ENCODE data around the gene CDC27. TPM values are rescaled to one million over a fixed set of nuclear protein-coding genes. Genes with fewer than 3 reads are reported as not detected.

The CDC27 gene
- total RNA-seq, 5 donors from 2014 or later (not counting 1 experiment from before 2014, with no cell fraction given), result 54.6 to 66.0 (median 58.6) TPM

- ChIA-PET POLR2A (no interaction called here), CTCF (interaction anchor here in 1 of 2 donors (0.7 kb wide), 1 partner anchor 53 kb away, joined by 4 read pairs; no protein-coding TSS in a partner anchor)
- peaks cover 0 to 5% of the 10 kb centered on the region in 2 experiments for H3K27me3 ChIP-seq (replicated peaks in 1 of 2; ENCODE audit: control insufficient read depth in 2 of 2, extremely low read depth in 1 of 2, insufficient read depth in 2 of 2, low read length in 1 of 2)
- Mint-ChIP-seq H3K9me3 (no peaks in the 10 kb centered on the region), H3K27me3 (peaks cover 4 to 6% of the 10 kb centered on the region in 2 donors), H3K4me3 (no peak overlapping the region), H3K4me1 (peaks cover 12 to 17% (median 15%) of the 10 kb centered on the region in 3 donors), H3K36me3 (no peaks in the 10 kb centered on the region), H3K27ac (no peak overlapping the region)
- H3K36me3 ChIP-seq (ENCODE audit: control insufficient read depth in 2 of 2, extremely low read depth in 1 of 2, insufficient read depth in 1 of 2, low read length in 1 of 2), result no peaks in the 10 kb centered on the region
- ATAC-seq (replicated peaks in 1 of 4) (no peak), DNase-seq (no peak)
- H3K4me1 ChIP-seq (ENCODE audit: control insufficient read depth in 1 of 2, extremely low read depth in 1 of 2, insufficient read depth in 2 of 2, low read length in 2 of 2), result peaks cover 5 to 8% of the 10 kb centered on the region in 2 experiments
- no peaks in the 10 kb centered on the region for H3K9me3 ChIP-seq
- no peak overlapping the region for H3K4me3 ChIP-seq (ENCODE audit: control insufficient read depth in 1 of 2, extremely low read depth in 1 of 2, low read length in 1 of 2)
- H3K27ac ChIP-seq (ENCODE audit: low read length), result no peak overlapping the region
- WGBS (ENCODE audit: insufficient coverage), result 71% methylated on average over 1 of the region's 2 CpGs
Observed at GRCh38 chr17:47232465-47232864, 43.4 kb upstream of the CDC27 start.

- peaks cover 12 to 17% (median 15%) of the 10 kb centered on the region in 3 donors for H3K4me1 Mint-ChIP-seq
- no peak for ATAC-seq (replicated peaks in 1 of 4)
- H3K36me3 Mint-ChIP-seq, result no peaks in the 10 kb centered on the region
- no peaks in the 10 kb centered on the region for H3K9me3 Mint-ChIP-seq
- Histone ChIP-seq H3K9me3 (no peaks in the 10 kb centered on the region), H3K4me3 (ENCODE audit: control insufficient read depth in 1 of 2, extremely low read depth in 1 of 2, low read length in 1 of 2) (no peak overlapping the region), H3K4me1 (ENCODE audit: control insufficient read depth in 1 of 2, extremely low read depth in 1 of 2, insufficient read depth in 2 of 2, low read length in 2 of 2) (peaks cover 5 to 8% of the 10 kb centered on the region in 2 experiments), H3K27me3 (replicated peaks in 1 of 2; ENCODE audit: control insufficient read depth in 2 of 2, extremely low read depth in 1 of 2, insufficient read depth in 2 of 2, low read length in 1 of 2) (peaks cover 0 to 5% of the 10 kb centered on the region in 2 experiments), H3K36me3 (ENCODE audit: control insufficient read depth in 2 of 2, extremely low read depth in 1 of 2, insufficient read depth in 1 of 2, low read length in 1 of 2) (no peaks in the 10 kb centered on the region), H3K27ac (ENCODE audit: low read length) (no peak overlapping the region)
- no peak for DNase-seq
- H3K4me3 Mint-ChIP-seq, result no peak overlapping the region
- WGBS (ENCODE audit: insufficient coverage), result 95% methylated on average over 2 of the region's 3 CpGs
- POLR2A ChIA-PET, result no interaction called here
- H3K27ac Mint-ChIP-seq, result peak overlapping the region in 1 of 2 donors; percentile 32
- peaks cover 4 to 6% of the 10 kb centered on the region in 2 donors for H3K27me3 Mint-ChIP-seq
- CTCF ChIA-PET, result no interaction called here
Observed at GRCh38 chr17:47231866-47232265, 42.8 kb upstream of the CDC27 start.

- ChIA-PET CTCF (interaction anchor here in 1 of 2 donors (0.7 kb wide), 1 partner anchor 385 kb away, joined by 3 read pairs; no protein-coding TSS in a partner anchor), POLR2A (interaction anchor here in 1 of 2 donors (0.6 kb wide), 1 partner anchor 19 kb away, joined by 6 read pairs; no protein-coding TSS in a partner anchor)
- ATAC-seq (replicated peaks in 1 of 4), result no peak
Observed at GRCh38 chr17:47231334-47231733, 42.2 kb upstream of the CDC27 start.

GRCh38 chr17:47230864-47231263, 41.8 kb upstream of the CDC27 start:
- H3K27ac Mint-ChIP-seq, result no peak overlapping the region
- H3K27ac ChIP-seq (ENCODE audit: low read length), result no peak overlapping the region
- H3K9me3 ChIP-seq, result no peaks in the 10 kb centered on the region
- 88% methylated on average over 7 of the region's 10 CpGs for WGBS (ENCODE audit: insufficient coverage)
- H3K36me3 ChIP-seq (ENCODE audit: control insufficient read depth in 2 of 2, extremely low read depth in 1 of 2, insufficient read depth in 1 of 2, low read length in 1 of 2), result no peaks in the 10 kb centered on the region
- H3K4me1 Mint-ChIP-seq, result peaks cover 12 to 17% (median 15%) of the 10 kb centered on the region in 3 donors
- no peak for ATAC-seq (replicated peaks in 1 of 4)
- ChIA-PET CTCF (interaction anchor here (0.7 to 1.2 kb wide), 2 partner anchors 85 to 385 kb away, joined by 3 read pairs; no protein-coding TSS in a partner anchor), POLR2A (interaction anchor here in 1 of 2 donors (0.6 kb wide), 1 partner anchor 19 kb away, joined by 6 read pairs; no protein-coding TSS in a partner anchor)
- H3K27me3 ChIP-seq (replicated peaks in 1 of 2; ENCODE audit: control insufficient read depth in 2 of 2, extremely low read depth in 1 of 2, insufficient read depth in 2 of 2, low read length in 1 of 2), result peaks cover 0 to 5% of the 10 kb centered on the region in 2 experiments
- no peak overlapping the region for H3K4me3 Mint-ChIP-seq
- H3K27me3 Mint-ChIP-seq, result peaks cover 4 to 6% of the 10 kb centered on the region in 2 donors
- H3K9me3 Mint-ChIP-seq, result no peaks in the 10 kb centered on the region
- no peak overlapping the region for H3K4me3 ChIP-seq (ENCODE audit: control insufficient read depth in 1 of 2, extremely low read depth in 1 of 2, low read length in 1 of 2)
- H3K4me1 ChIP-seq (ENCODE audit: control insufficient read depth in 1 of 2, extremely low read depth in 1 of 2, insufficient read depth in 2 of 2, low read length in 2 of 2), result peaks cover 5 to 8% of the 10 kb centered on the region in 2 experiments
- no peak for DNase-seq
- no peaks in the 10 kb centered on the region for H3K36me3 Mint-ChIP-seq

More at GRCh38 chr17:47231334-47231733, 42.2 kb upstream of the CDC27 start:
- Mint-ChIP-seq H3K27ac (no peak overlapping the region), H3K27me3 (peaks cover 4 to 6% of the 10 kb centered on the region in 2 donors), H3K36me3 (no peaks in the 10 kb centered on the region), H3K9me3 (no peaks in the 10 kb centered on the region), H3K4me1 (peaks cover 12 to 17% (median 15%) of the 10 kb centered on the region in 3 donors), H3K4me3 (no peak overlapping the region)
- peaks cover 0 to 5% of the 10 kb centered on the region in 2 experiments for H3K27me3 ChIP-seq (replicated peaks in 1 of 2; ENCODE audit: control insufficient read depth in 2 of 2, extremely low read depth in 1 of 2, insufficient read depth in 2 of 2, low read length in 1 of 2)
- peaks cover 5 to 8% of the 10 kb centered on the region in 2 experiments for H3K4me1 ChIP-seq (ENCODE audit: control insufficient read depth in 1 of 2, extremely low read depth in 1 of 2, insufficient read depth in 2 of 2, low read length in 2 of 2)
- WGBS (ENCODE audit: insufficient coverage), result 92% methylated on average over 2 of the region's 3 CpGs
- H3K36me3 ChIP-seq (ENCODE audit: control insufficient read depth in 2 of 2, extremely low read depth in 1 of 2, insufficient read depth in 1 of 2, low read length in 1 of 2), result no peaks in the 10 kb centered on the region
- H3K9me3 ChIP-seq, result no peaks in the 10 kb centered on the region
- H3K27ac ChIP-seq (ENCODE audit: low read length), result no peak overlapping the region
- no peak overlapping the region for H3K4me3 ChIP-seq (ENCODE audit: control insufficient read depth in 1 of 2, extremely low read depth in 1 of 2, low read length in 1 of 2)
- no peak for DNase-seq

GRCh38 chr17:47229535-47230443, 40.7 kb upstream of the CDC27 start:
- H3K27me3 ChIP-seq (replicated peaks in 1 of 2; ENCODE audit: control insufficient read depth in 2 of 2, extremely low read depth in 1 of 2, insufficient read depth in 2 of 2, low read length in 1 of 2), result peaks cover 0 to 5% of the 10 kb centered on the region in 2 experiments
- H3K36me3 ChIP-seq (ENCODE audit: control insufficient read depth in 2 of 2, extremely low read depth in 1 of 2, insufficient read depth in 1 of 2, low read length in 1 of 2), result no peaks in the 10 kb centered on the region
- CTCF ChIA-PET, result interaction anchor here (0.5 to 1.6 kb wide), 4 partner anchors 23 to 1122 kb away, joined by 3 to 6 read pairs (median 4); no protein-coding TSS in a partner anchor
- peaks cover 12 to 17% (median 15%) of the 10 kb centered on the region in 3 donors for H3K4me1 Mint-ChIP-seq
- WGBS (ENCODE audit: insufficient coverage), result 0% methylated on average over 5 of the region's 22 CpGs
- POLR2A ChIA-PET, result no interaction called here
- H3K9me3 Mint-ChIP-seq, result no peaks in the 10 kb centered on the region
- no peak overlapping the region for H3K27ac ChIP-seq (ENCODE audit: low read length)
- ATAC-seq (replicated peaks in 1 of 4) (peak; percentile 87 to 92 (median 90)), DNase-seq (peak; percentile 36 to 85 (median 61))
- H3K27me3 Mint-ChIP-seq, result peaks cover 4 to 6% of the 10 kb centered on the region in 2 donors
- no peaks in the 10 kb centered on the region for H3K36me3 Mint-ChIP-seq
- peaks cover 5 to 8% of the 10 kb centered on the region in 2 experiments for H3K4me1 ChIP-seq (ENCODE audit: control insufficient read depth in 1 of 2, extremely low read depth in 1 of 2, insufficient read depth in 2 of 2, low read length in 2 of 2)
- no peak overlapping the region for H3K4me3 ChIP-seq (ENCODE audit: control insufficient read depth in 1 of 2, extremely low read depth in 1 of 2, low read length in 1 of 2)
- peak overlapping the region; percentile 47 to 59 (median 47) for H3K4me3 Mint-ChIP-seq
- no peaks in the 10 kb centered on the region for H3K9me3 ChIP-seq
- H3K27ac Mint-ChIP-seq, result no peak overlapping the region

GRCh38 chr17:47227862-47228261, 38.8 kb upstream of the CDC27 start:
- H3K36me3 Mint-ChIP-seq, result no peaks in the 10 kb centered on the region
- peak overlapping the region in 1 of 2 donors; percentile 40 for H3K27ac Mint-ChIP-seq
- H3K4me1 Mint-ChIP-seq, result peaks cover 12 to 17% (median 15%) of the 10 kb centered on the region in 3 donors
- peaks cover 5 to 8% of the 10 kb centered on the region in 2 experiments for H3K4me1 ChIP-seq (ENCODE audit: control insufficient read depth in 1 of 2, extremely low read depth in 1 of 2, insufficient read depth in 2 of 2, low read length in 2 of 2)
- no peaks in the 10 kb centered on the region for H3K9me3 Mint-ChIP-seq
- WGBS (ENCODE audit: insufficient coverage), result 80% methylated on average over 2 of the region's 2 CpGs
- no peak for ATAC-seq (replicated peaks in 1 of 4)
- H3K9me3 ChIP-seq, result no peaks in the 10 kb centered on the region
- H3K4me3 ChIP-seq (ENCODE audit: control insufficient read depth in 1 of 2, extremely low read depth in 1 of 2, low read length in 1 of 2), result no peak overlapping the region
- no peak overlapping the region for H3K4me3 Mint-ChIP-seq
- no peak for DNase-seq
- ChIA-PET POLR2A (no interaction called here), CTCF (no interaction called here)
- no peaks in the 10 kb centered on the region for H3K36me3 ChIP-seq (ENCODE audit: control insufficient read depth in 2 of 2, extremely low read depth in 1 of 2, insufficient read depth in 1 of 2, low read length in 1 of 2)
- H3K27ac ChIP-seq (ENCODE audit: low read length), result no peak overlapping the region
- H3K27me3 Mint-ChIP-seq, result peaks cover 4 to 6% of the 10 kb centered on the region in 2 donors
- peaks cover 0 to 5% of the 10 kb centered on the region in 2 experiments for H3K27me3 ChIP-seq (replicated peaks in 1 of 2; ENCODE audit: control insufficient read depth in 2 of 2, extremely low read depth in 1 of 2, insufficient read depth in 2 of 2, low read length in 1 of 2)

Measured in T-cell (primary cell).